HepG2 (cell line): Measurements from ENCODE around the gene MLYCD. TPM values are rescaled to one million over a fixed set of nuclear protein-coding genes. Genes with fewer than 3 reads are reported as not detected.

Experiments used
- CAMTA2 ChIP-seq: sonication (generic); formaldehyde crosslinking; IDR thresholded peaks from 2 replicates; pipeline ENCODE4 v1.4.0; 2020; ENCODE audit warnings: mild to moderate bottlenecking, missing genetic modification reagents, borderline replicate concordance
- CENPX ChIP-seq: sonication (generic); formaldehyde crosslinking; IDR thresholded peaks from 2 replicates; pipeline ENCODE4 v1.9.0; 2021; ENCODE audit warnings: mild to moderate bottlenecking, missing genetic modification reagents, moderate library complexity
- DNMT1 ChIP-seq: sonication (generic); formaldehyde crosslinking; IDR thresholded peaks from 2 replicates; pipeline ENCODE4 v1.5.1; 2020; ENCODE audit warnings: mild to moderate bottlenecking, missing genetic modification reagents
- EZH2 ChIP-seq: conservative IDR thresholded peaks from 2 replicates; pipeline ENCODE4 v1.6.1; 2012; ENCODE audit warnings: mild to moderate bottlenecking, low read depth, low read length, moderate library complexity
- FOXK1 ChIP-seq: sonication (generic); formaldehyde crosslinking; IDR thresholded peaks from 2 replicates; pipeline ENCODE4 v1.4.0; 2020; ENCODE audit warnings: low read depth, missing genetic modification reagents, borderline replicate concordance
- FOXM1 ChIP-seq: sonication (generic); formaldehyde crosslinking; IDR thresholded peaks from 2 replicates; pipeline ENCODE4 v1.5.0; 2020; ENCODE audit warnings: missing genetic modification reagents
- GABPA ChIP-seq, 2 experiments: IDR thresholded peaks; 2 replicates each; pipeline ENCODE4 v1.6.1; 2011 to 2016; ENCODE audit warnings: low read depth in 2 of 2, low read length in 1 of 2, missing biosample characterization in 1 of 2, missing genetic modification characterization in 1 of 2
- KDM2A ChIP-seq: sonication (generic); formaldehyde crosslinking; IDR thresholded peaks from 2 replicates; pipeline ENCODE4 v1.4.0; 2020; ENCODE audit warnings: low read depth, missing genetic modification reagents, borderline replicate concordance
- RCOR2 ChIP-seq: IDR thresholded peaks from 2 replicates; pipeline ENCODE4 v1.6.1; 2016; ENCODE audit warnings: missing biosample characterization, missing genetic modification reagents
- RNF219 ChIP-seq: sonication (generic); formaldehyde crosslinking; IDR thresholded peaks from 2 replicates; pipeline ENCODE4 v1.5.0; 2020; ENCODE audit warnings: mild to moderate bottlenecking, missing genetic modification reagents
- SKIL ChIP-seq: sonication (generic); formaldehyde crosslinking; IDR thresholded peaks from 2 replicates; pipeline ENCODE4 v1.8.0; 2022; ENCODE audit warnings: missing genetic modification reagents, mild to moderate bottlenecking, moderate library complexity, borderline replicate concordance
- SMC3 ChIP-seq: IDR thresholded peaks from 2 replicates; pipeline ENCODE4 v1.6.1; 2011; ENCODE audit warnings: low read length, improper control_type of control experiment
- SNAPC2 ChIP-seq: sonication (generic); formaldehyde crosslinking; IDR thresholded peaks from 2 replicates; pipeline ENCODE4 v1.8.1; 2022; ENCODE audit warnings: mild to moderate bottlenecking, missing genetic modification reagents
- SP4 ChIP-seq: sonication (generic); formaldehyde crosslinking; IDR thresholded peaks from 2 replicates; pipeline ENCODE4 v1.8.1; 2023; ENCODE audit warnings: mild to moderate bottlenecking, missing genetic modification reagents
- TCF7L2 ChIP-seq: IDR thresholded peaks from 2 replicates; pipeline ENCODE4 v1.6.1; 2011; ENCODE audit warnings: mild to moderate bottlenecking, low read depth, low read length, moderate library complexity
- TSC22D2 ChIP-seq: sonication (generic); formaldehyde crosslinking; IDR thresholded peaks from 2 replicates; pipeline ENCODE4 v1.5.1; 2020; ENCODE audit warnings: missing genetic modification reagents, mild to moderate bottlenecking, borderline replicate concordance
- ZIK1 ChIP-seq: sonication (generic); formaldehyde crosslinking; IDR thresholded peaks from 2 replicates; pipeline ENCODE4 v1.5.0; 2020; ENCODE audit warnings: mild to moderate bottlenecking, low read depth, missing genetic modification reagents, borderline replicate concordance
- ZNF430 ChIP-seq: sonication (generic); formaldehyde crosslinking; IDR thresholded peaks from 2 replicates; pipeline ENCODE4 v1.9.0; 2021; ENCODE audit warnings: mild to moderate bottlenecking, missing genetic modification reagents
- ZNF549 ChIP-seq: sonication (generic); formaldehyde crosslinking; IDR thresholded peaks from 2 replicates; pipeline ENCODE4 v1.5.0; 2020; ENCODE audit warnings: missing genetic modification reagents
- ZNF710 ChIP-seq: sonication (generic); formaldehyde crosslinking; IDR thresholded peaks from 2 replicates; pipeline ENCODE4 v1.5.0; 2020; ENCODE audit warnings: mild to moderate bottlenecking, missing genetic modification reagents, borderline replicate concordance
- ZNF749 ChIP-seq: sonication (generic); formaldehyde crosslinking; IDR thresholded peaks from 2 replicates; pipeline ENCODE4 v1.8.0; 2022; ENCODE audit warnings: mild to moderate bottlenecking, missing genetic modification reagents, moderate library complexity, borderline replicate concordance
- ZNF816 ChIP-seq: sonication (generic); formaldehyde crosslinking; IDR thresholded peaks from 2 replicates; pipeline ENCODE4 v1.8.0; 2022; ENCODE audit warnings: missing genetic modification reagents, mild to moderate bottlenecking, borderline replicate concordance
- ZNF839 ChIP-seq: sonication (generic); formaldehyde crosslinking; IDR thresholded peaks from 2 replicates; pipeline ENCODE4 v1.4.0; 2020; ENCODE audit warnings: missing genetic modification reagents, mild to moderate bottlenecking, borderline replicate concordance
- polyA plus RNA-seq, 8 experiments: library from polyadenylated mRNA; depleted of rRNA in 3 of 8; stranded (reverse) in 7 of 8; unstranded in 1 of 8; fragments of >200 nt; fragmentation: Illumina TruSeq in 4 of 8; extraction: Trizol in 4 of 8; gene quantifications; 2 replicates each; pipeline versions ENCODE4 v1.2.1 to v1.2.3, GENCODE V29; 2011 to 2016; ENCODE audit warnings: low read depth in 4 of 8, missing spikeins in 1 of 8, mixed read lengths in 1 of 8; ENCODE audit not compliant: insufficient read depth in 1 of 8
- total RNA-seq, 5 experiments: library from RNA; depleted of rRNA; stranded (reverse); fragments of >200 nt; fragmentation: Illumina TruSeq; extraction: Trizol; gene quantifications; 2 replicates each; pipeline ENCODE4 v1.2.3, GENCODE V29; 2016; ENCODE audit warnings: low read depth in 1 of 5

The MLYCD gene
- total and polyA plus RNA-seq, 2 of the 13 experiments (the other 11 are each of a cell fraction or from before 2014, with no cell fraction given), result 1.8 to 4.0 TPM

GRCh38 chr16:83956336-83957289 lies 57.7 kb downstream of the MLYCD start (continued):
- no peak for TF ChIP-seq ZNF816 (CRISPR knock-in tag)
- TF ChIP-seq EZH2, result no peak
- 0 out of 2 replicates have a peak, but pooled peaks have one; percentile 20 for TF ChIP-seq ZNF839 (CRISPR knock-in tag)
- no peak for TF ChIP-seq TCF7L2
- no peak for TF ChIP-seq ZNF549 (CRISPR knock-in tag)
- no peak for TF ChIP-seq FOXK1 (CRISPR knock-in tag)
- TF ChIP-seq SNAPC2 (CRISPR knock-in tag), result no peak
- 0 out of 2 replicates have a peak, but pooled peaks have one; percentile 46 for TF ChIP-seq CAMTA2 (CRISPR knock-in tag)
- TF ChIP-seq SMC3, result peak; percentile 53; the same call in 1 of the 2 replicates
- no peak for TF ChIP-seq GABPA (IDR thresholded peaks at IDR 0.05; ENCODE audit: low read depth, low read length)
- TF ChIP-seq GABPA (CRISPR knock-in tag; IDR thresholded peaks at IDR 0.05; ENCODE audit: low read depth), result no peak
- TF ChIP-seq TSC22D2, result no peak
- TF ChIP-seq FOXM1 (CRISPR knock-in tag), result no peak
- no peak for TF ChIP-seq ZIK1 (CRISPR knock-in tag)
- 0 out of 2 replicates have a peak, but pooled peaks have one; percentile 52 for TF ChIP-seq ZNF710 (CRISPR knock-in tag)
- TF ChIP-seq CENPX (CRISPR knock-in tag), result no peak
- TF ChIP-seq SP4 (CRISPR knock-in tag), result 0 out of 2 replicates have a peak, but pooled peaks have one; percentile 51
- TF ChIP-seq KDM2A, result peak; percentile 17; the same call in 1 of the 2 replicates
- TF ChIP-seq ZNF430 (CRISPR knock-in tag), result no peak
- TF ChIP-seq RCOR2, result 0 out of 2 replicates have a peak, but pooled peaks have one; percentile 26
- TF ChIP-seq SKIL (CRISPR knock-in tag), result no peak
- TF ChIP-seq RNF219 (CRISPR knock-in tag), result no peak
- TF ChIP-seq ZNF749 (CRISPR knock-in tag), result no peak
- TF ChIP-seq DNMT1 (CRISPR knock-in tag), result no peak
